Liver (tissue), 9 donors: ENCODE results near the gene ARHGAP5. TPM values are rescaled to one million over a fixed set of nuclear protein-coding genes. Genes with fewer than 3 reads are reported as not detected.

Experiments used
- DNase-seq: peaks from one replicate; pipeline ENCODE4 v3.0.0-alpha.2; 2017; ENCODE audit warnings: low spot score
- H3K27ac ChIP-seq, 2 donors: one replicate each; pipeline ENCODE4 v1.7.0; 2013; ENCODE audit warnings: inconsistent platforms in 2 of 2, low read length in 2 of 2, control low read depth in 1 of 2, low read depth in 1 of 2, mild to moderate bottlenecking in 1 of 2
- H3K27me3 ChIP-seq, 4 donors: one replicate each; pipeline versions ENCODE4 v1.6.1 to v1.7.0; 2013; ENCODE audit warnings: low read length in 3 of 4, inconsistent platforms in 1 of 4, mild to moderate bottlenecking in 1 of 4, moderate library complexity in 1 of 4; ENCODE audit not compliant: control insufficient read depth in 4 of 4, insufficient read depth in 4 of 4
- H3K36me3 ChIP-seq, 4 donors: one replicate each; pipeline versions ENCODE4 v1.6.1 to v1.7.0; 2013; ENCODE audit warnings: low read length in 3 of 4, mild to moderate bottlenecking in 3 of 4, low read depth in 1 of 4, moderate library complexity in 1 of 4; ENCODE audit not compliant: control insufficient read depth in 4 of 4, insufficient read depth in 3 of 4
- H3K4me1 ChIP-seq, 4 donors: one replicate each; pipeline versions ENCODE4 v1.6.1 to v1.7.0; 2013; ENCODE audit warnings: low read length in 3 of 4, mild to moderate bottlenecking in 3 of 4, moderate library complexity in 1 of 4; ENCODE audit not compliant: control insufficient read depth in 4 of 4, insufficient read depth in 4 of 4
- H3K4me3 ChIP-seq, 3 donors: one replicate each; pipeline versions ENCODE4 v1.6.1 to v1.7.0; 2013; ENCODE audit warnings: low read length in 3 of 3, control low read depth in 1 of 3, low read depth in 1 of 3, mild to moderate bottlenecking in 1 of 3
- H3K9ac ChIP-seq, 2 donors: one replicate each; pipeline ENCODE4 v1.7.0; 2013; ENCODE audit warnings: low read length in 2 of 2, mild to moderate bottlenecking in 2 of 2, moderate library complexity in 2 of 2, control low read depth in 1 of 2, low read depth in 1 of 2
- H3K9me3 ChIP-seq, 4 donors: one replicate each; pipeline versions ENCODE4 v1.6.1 to v1.7.0; 2013; ENCODE audit warnings: low read length in 3 of 4; ENCODE audit not compliant: control insufficient read depth in 4 of 4
- ATF3 ChIP-seq: IDR thresholded peaks from 2 replicates; pipeline ENCODE4 v1.6.1; 2016; ENCODE audit warnings: antibody characterized with exemption
- CTCF ChIP-seq: fragments of 150-350 bp; IDR thresholded peaks from 2 replicates; pipeline ENCODE4 v1.5.1; 2017; ENCODE audit warnings: improper control_type of control experiment, low read depth, low read length; ENCODE audit not compliant: missing input control
- EGR1 ChIP-seq, 2 donors: IDR thresholded peaks; 2 replicates each; pipeline ENCODE4 v1.6.1; 2016 to 2018; ENCODE audit warnings: antibody characterized with exemption in 2 of 2, low read depth in 2 of 2
- FOXA1 ChIP-seq: IDR thresholded peaks from 2 replicates; pipeline ENCODE4 v1.6.1; 2016; ENCODE audit warnings: antibody characterized with exemption
- FOXA2 ChIP-seq: IDR thresholded peaks from 2 replicates; pipeline ENCODE4 v1.6.1; 2016; ENCODE audit warnings: antibody characterized with exemption
- GABPA ChIP-seq, 2 donors: IDR thresholded peaks in 1 of 2; conservative IDR thresholded peaks in 1 of 2; 2 replicates each; pipeline ENCODE4 v1.6.1; 2016; ENCODE audit warnings: antibody characterized with exemption in 2 of 2, mild to moderate bottlenecking in 1 of 2, moderate library complexity in 1 of 2
- HNF4A ChIP-seq, 2 donors: conservative IDR thresholded peaks; 2 replicates each; pipeline ENCODE4 v1.6.1; 2016; ENCODE audit warnings: antibody characterized with exemption in 2 of 2, mild to moderate bottlenecking in 2 of 2
- HNF4G ChIP-seq: IDR thresholded peaks from 2 replicates; pipeline ENCODE4 v1.6.1; 2016; ENCODE audit warnings: antibody characterized with exemption
- JUND ChIP-seq, 2 donors: IDR thresholded peaks; 2 replicates each; pipeline ENCODE4 v1.6.1; 2016; ENCODE audit warnings: antibody characterized with exemption in 2 of 2
- NR2F2 ChIP-seq: IDR thresholded peaks from 2 replicates; pipeline ENCODE4 v1.6.1; 2016; ENCODE audit warnings: antibody characterized with exemption
- RAD21 ChIP-seq, 2 donors: IDR thresholded peaks; 2 replicates each; pipeline ENCODE4 v1.6.1; 2016; ENCODE audit warnings: antibody characterized with exemption in 2 of 2, mild to moderate bottlenecking in 2 of 2
- REST ChIP-seq: IDR thresholded peaks from 2 replicates; pipeline ENCODE4 v1.6.1; 2016; ENCODE audit warnings: antibody characterized with exemption, mild to moderate bottlenecking
- RXRA ChIP-seq, 2 donors: IDR thresholded peaks; 2 replicates each; pipeline ENCODE4 v1.6.1; 2017 to 2018; ENCODE audit warnings: antibody characterized with exemption in 2 of 2, mild to moderate bottlenecking in 1 of 2
- SP1 ChIP-seq: IDR thresholded peaks from 2 replicates; pipeline ENCODE4 v1.6.1; 2018; ENCODE audit warnings: antibody characterized with exemption, mild to moderate bottlenecking
- TAF1 ChIP-seq: conservative IDR thresholded peaks from 2 replicates; pipeline ENCODE4 v1.6.1; 2016; ENCODE audit warnings: antibody characterized with exemption, mild to moderate bottlenecking
- YY1 ChIP-seq: IDR thresholded peaks from 2 replicates; pipeline ENCODE4 v1.6.1; 2016; ENCODE audit warnings: antibody characterized with exemption, mild to moderate bottlenecking
- polyA plus RNA-seq, 2 donors: library from polyadenylated mRNA; stranded (reverse) in 1 of 2; unstranded in 1 of 2; fragments of 200-250 nt in 1 of 2; fragments of >200 nt in 1 of 2; fragmentation: Nextera tagmentation in 1 of 2; extraction: Ambion mirVana in 1 of 2; gene quantifications; one replicate each; pipeline versions ENCODE4 v1.2.1 to v1.2.3, GENCODE V29; 2013 to 2015
- total RNA-seq, 2 donors: library from RNA; depleted of rRNA; stranded (reverse); fragments of >200 nt; gene quantifications; one replicate each; pipeline ENCODE4 v1.2.3, GENCODE V29; 2014
- TF ChIP-seq, protein P1 (sequence below): IDR thresholded peaks from 2 replicates; pipeline ENCODE4 v1.6.1; 2016; ENCODE audit warnings: antibody characterized with exemption
- TF ChIP-seq, protein P2 (sequence below): IDR thresholded peaks from 2 replicates; pipeline ENCODE4 v1.6.1; 2016; ENCODE audit warnings: antibody characterized with exemption
- donor health status: healthy.
- donor health status: healthy.
- donor health status: healthy.
- donor health status: healthy.
- donor health status: healthy.

The ARHGAP5 gene
- total and polyA plus RNA-seq, 4 donors = 9.6 to 48.7 (median 29.0) TPM

GRCh38 chr14:32121536-32121935 is 44.4 kb downstream of the ARHGAP5 start:
- no peak for DNase-seq
- Histone ChIP-seq H3K9me3 (no peaks in the 10 kb centered on the region), H3K9ac (no peak overlapping the region), H3K4me3 (no peak overlapping the region), H3K36me3 (peaks cover 0 to 5% (median under 1%) of the 10 kb centered on the region in 4 donors), H3K27me3 (no peaks in the 10 kb centered on the region), H3K4me1 (no peaks in the 10 kb centered on the region), H3K27ac (no peak overlapping the region)
- TF ChIP-seq, protein P1, sequence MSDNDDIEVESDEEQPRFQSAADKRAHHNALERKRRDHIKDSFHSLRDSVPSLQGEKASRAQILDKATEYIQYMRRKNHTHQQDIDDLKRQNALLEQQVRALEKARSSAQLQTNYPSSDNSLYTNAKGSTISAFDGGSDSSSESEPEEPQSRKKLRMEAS = no peak
- TF ChIP-seq HNF4G = no peak
- no peak for TF ChIP-seq EGR1 (IDR thresholded peaks at IDR 0.05; ENCODE audit: low read depth in 2 of 2)
- TF ChIP-seq RXRA (IDR thresholded peaks at IDR 0.05) = no peak
- TF ChIP-seq CTCF = no peak
- no peak for TF ChIP-seq FOXA2
- TF ChIP-seq NR2F2 = no peak
- TF ChIP-seq ATF3 = no peak
- TF ChIP-seq JUND (IDR thresholded peaks at IDR 0.05) = no peak
- TF ChIP-seq FOXA1 = no peak
- no peak for TF ChIP-seq SP1
- TF ChIP-seq, protein P2, sequence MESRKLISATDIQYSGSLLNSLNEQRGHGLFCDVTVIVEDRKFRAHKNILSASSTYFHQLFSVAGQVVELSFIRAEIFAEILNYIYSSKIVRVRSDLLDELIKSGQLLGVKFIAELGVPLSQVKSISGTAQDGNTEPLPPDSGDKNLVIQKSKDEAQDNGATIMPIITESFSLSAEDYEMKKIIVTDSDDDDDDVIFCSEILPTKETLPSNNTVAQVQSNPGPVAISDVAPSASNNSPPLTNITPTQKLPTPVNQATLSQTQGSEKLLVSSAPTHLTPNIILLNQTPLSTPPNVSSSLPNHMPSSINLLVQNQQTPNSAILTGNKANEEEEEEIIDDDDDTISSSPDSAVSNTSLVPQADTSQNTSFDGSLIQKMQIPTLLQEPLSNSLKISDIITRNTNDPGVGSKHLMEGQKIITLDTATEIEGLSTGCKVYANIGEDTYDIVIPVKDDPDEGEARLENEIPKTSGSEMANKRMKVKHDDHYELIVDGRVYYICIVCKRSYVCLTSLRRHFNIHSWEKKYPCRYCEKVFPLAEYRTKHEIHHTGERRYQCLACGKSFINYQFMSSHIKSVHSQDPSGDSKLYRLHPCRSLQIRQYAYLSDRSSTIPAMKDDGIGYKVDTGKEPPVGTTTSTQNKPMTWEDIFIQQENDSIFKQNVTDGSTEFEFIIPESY = no peak
- no peak for TF ChIP-seq TAF1
- no peak for TF ChIP-seq YY1
- no peak for TF ChIP-seq RAD21 (IDR thresholded peaks at IDR 0.05)
- no peak for TF ChIP-seq REST
- TF ChIP-seq HNF4A (conservative IDR thresholded peaks at IDR 0.05) = no peak
- no peak for TF ChIP-seq GABPA (IDR thresholded peaks at IDR 0.05 in 1 of 2, conservative IDR thresholded peaks at IDR 0.05 in 1 of 2)
